Immature natural killer cell (primary cell): ENCODE measurements around the gene HCCS. TPM values are rescaled to one million over a fixed set of nuclear protein-coding genes. Genes with fewer than 3 reads are reported as not detected.

ENCODE experiments used
- DNase-seq, 3 donors: peaks; one replicate each; pipeline ENCODE4 v3.0.0; 2022; ENCODE audit warnings: mixed read lengths in 1 of 3
- H3K27ac Mint-ChIP-seq, 6 donors: one replicate each; pipeline ENCODE4 v1.8.0; 2020; ENCODE audit warnings: mixed read lengths in 6 of 6, mild to moderate bottlenecking in 5 of 6, inconsistent platforms in 4 of 6, moderate library complexity in 3 of 6
- H3K27me3 Mint-ChIP-seq, 3 donors: one replicate each; pipeline ENCODE4 v1.8.0; 2020 to 2021; ENCODE audit warnings: low read depth in 3 of 3, mild to moderate bottlenecking in 3 of 3, mixed read lengths in 3 of 3, moderate library complexity in 3 of 3, inconsistent platforms in 1 of 3
- H3K36me3 Mint-ChIP-seq, 3 donors: one replicate each; pipeline ENCODE4 v1.8.0; 2020; ENCODE audit warnings: mixed read lengths in 3 of 3, inconsistent platforms in 2 of 3, mild to moderate bottlenecking in 2 of 3
- H3K4me1 Mint-ChIP-seq, 2 donors: one replicate each; pipeline ENCODE4 v1.8.0; 2020; ENCODE audit warnings: inconsistent platforms in 2 of 2, mild to moderate bottlenecking in 2 of 2, mixed read lengths in 2 of 2, moderate library complexity in 1 of 2
- H3K4me3 Mint-ChIP-seq, 5 donors: one replicate each; pipeline ENCODE4 v1.8.0; 2020; ENCODE audit warnings: mild to moderate bottlenecking in 5 of 5, mixed read lengths in 5 of 5, inconsistent platforms in 3 of 5, moderate library complexity in 3 of 5
- H3K9me3 Mint-ChIP-seq, 6 donors: one replicate each; pipeline ENCODE4 v1.8.0; 2020; ENCODE audit warnings: mild to moderate bottlenecking in 6 of 6, mixed read lengths in 6 of 6, inconsistent platforms in 4 of 6, moderate library complexity in 3 of 6
- polyA plus RNA-seq, 3 donors: library from polyadenylated mRNA; unstranded; fragments of 300-500 nt; fragmentation: Illumina TruSeq; gene quantifications; one replicate each; pipeline ENCODE4 v1.2.3, GENCODE V29; 2021

HCCS gene
- polyA plus RNA-seq, 3 donors from 2014 or later = 23.7 to 26.4 (median 24.1) TPM

DNA sequence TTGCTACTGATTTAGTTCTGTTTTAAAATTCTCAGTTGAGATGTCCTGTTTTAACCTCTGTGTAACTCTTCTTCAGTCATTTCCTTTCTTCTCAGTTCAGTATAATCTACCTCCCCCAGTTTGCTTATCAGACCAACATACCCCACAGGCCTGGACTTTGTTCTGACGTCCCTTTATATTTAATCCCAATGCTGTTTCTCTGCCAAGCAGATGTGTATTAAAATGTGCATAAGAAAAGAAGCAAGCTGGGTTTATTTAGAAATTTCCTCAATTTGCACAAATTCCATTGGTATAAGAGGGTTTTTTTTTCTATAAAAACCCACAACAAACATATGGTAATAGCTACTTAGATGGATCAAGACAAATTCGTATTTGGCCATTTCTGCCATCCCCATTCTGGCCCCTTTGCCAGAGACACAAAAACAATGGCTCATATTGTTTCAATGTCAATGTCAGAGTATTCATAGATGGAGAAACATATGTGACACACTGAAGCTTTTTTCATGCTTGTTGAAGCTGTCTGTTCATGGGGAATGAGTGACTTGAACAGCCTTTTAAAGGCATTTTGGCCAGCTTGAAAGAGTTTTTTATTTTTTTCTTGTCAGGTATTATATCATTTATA lies 24.5 kb downstream of the HCCS start:
- H3K36me3 Mint-ChIP-seq = no peaks in the 10 kb centered on the region
- DNase-seq = no peak
- no peak overlapping the region for H3K4me3 Mint-ChIP-seq
- no peaks in the 10 kb centered on the region for H3K4me1 Mint-ChIP-seq
- no peaks in the 10 kb centered on the region for H3K27me3 Mint-ChIP-seq
- H3K27ac Mint-ChIP-seq = no peak overlapping the region
- no peaks in the 10 kb centered on the region for H3K9me3 Mint-ChIP-seq

DNA sequence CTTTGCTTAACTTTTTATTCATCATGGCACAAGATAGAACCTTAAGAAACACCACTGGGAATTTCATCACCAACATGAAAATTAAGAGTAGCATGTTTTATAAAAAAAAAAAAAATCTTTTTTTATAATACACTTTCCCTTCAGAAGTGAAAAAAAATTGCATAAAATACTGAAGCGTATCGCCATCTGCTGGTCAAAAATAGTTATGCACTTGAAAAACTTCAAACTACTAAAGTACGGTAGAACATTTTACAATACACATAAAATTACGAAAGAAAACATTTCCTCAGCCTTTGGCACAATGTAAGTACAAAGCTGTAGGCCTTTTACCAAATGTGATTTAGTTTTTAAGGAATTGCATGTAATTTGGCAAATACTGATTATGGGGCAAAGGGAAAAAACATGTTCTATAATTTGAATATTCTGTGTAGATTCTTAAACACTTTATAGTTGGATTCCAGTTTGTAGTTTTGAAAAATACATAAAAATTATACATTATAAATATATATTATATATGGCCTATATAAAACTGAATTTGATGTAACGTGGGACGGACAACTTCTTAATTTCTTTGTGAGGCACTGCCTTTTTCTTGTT lies 26.5 kb downstream of the HCCS start:
- peak; percentile 11 to 22 (median 21) for DNase-seq
- Mint-ChIP-seq H3K9me3 (no peaks in the 10 kb centered on the region), H3K4me3 (no peak overlapping the region), H3K36me3 (no peaks in the 10 kb centered on the region), H3K4me1 (no peaks in the 10 kb centered on the region), H3K27ac (no peak overlapping the region), H3K27me3 (peaks cover 0 to 2% (median 0%) of the 10 kb centered on the region in 3 donors)

DNA sequence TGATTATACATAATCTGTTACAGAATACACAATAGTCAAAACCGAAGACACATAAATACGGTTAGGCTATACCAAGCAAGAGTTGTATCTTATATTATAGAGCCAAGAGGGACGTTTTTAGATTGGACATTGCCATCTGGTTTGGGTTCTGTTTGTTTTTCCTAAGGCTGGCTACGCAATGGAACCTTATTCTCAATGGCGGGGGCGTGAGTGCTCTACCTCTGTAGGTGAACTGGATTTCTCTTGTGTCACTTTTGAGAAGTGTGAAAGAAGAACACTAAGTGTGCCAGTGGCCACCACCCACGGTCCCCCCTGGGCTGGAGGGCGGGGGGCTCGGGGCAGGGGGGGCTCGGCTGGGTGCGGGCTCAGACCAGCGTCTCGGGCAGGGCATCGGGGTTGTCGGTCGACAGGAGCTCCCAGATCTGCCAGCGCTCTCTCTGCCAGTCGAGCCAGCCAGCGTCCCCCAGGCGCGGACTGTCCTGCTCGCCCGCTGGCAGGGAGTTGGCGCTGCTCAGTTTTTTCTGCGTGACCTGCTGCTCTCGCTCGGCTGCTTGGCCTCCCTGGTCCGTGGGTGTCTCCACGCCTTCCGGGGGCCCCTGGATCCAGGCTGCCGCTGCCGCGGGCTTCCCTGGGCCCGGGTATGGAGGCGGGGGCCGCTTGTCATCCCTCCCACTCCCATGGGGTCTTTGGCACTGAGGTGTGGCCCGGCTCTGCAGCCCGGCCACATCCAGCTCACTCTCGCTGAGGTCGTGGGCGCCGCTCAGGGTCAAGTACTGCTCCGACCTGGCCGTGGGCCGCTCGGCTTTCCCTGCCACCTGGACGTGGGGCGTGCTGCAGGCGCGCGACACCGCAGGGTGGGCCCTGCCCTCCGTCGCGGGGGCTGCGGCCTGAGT lies 27.6 kb downstream of the HCCS start:
- Mint-ChIP-seq H3K4me1 (no peaks in the 10 kb centered on the region), H3K27ac (no peak overlapping the region), H3K9me3 (no peaks in the 10 kb centered on the region), H3K27me3 (peaks cover 0 to 2% (median 0%) of the 10 kb centered on the region in 3 donors), H3K36me3 (no peaks in the 10 kb centered on the region), H3K4me3 (no peak overlapping the region)
- DNase-seq = no peak

DNA sequence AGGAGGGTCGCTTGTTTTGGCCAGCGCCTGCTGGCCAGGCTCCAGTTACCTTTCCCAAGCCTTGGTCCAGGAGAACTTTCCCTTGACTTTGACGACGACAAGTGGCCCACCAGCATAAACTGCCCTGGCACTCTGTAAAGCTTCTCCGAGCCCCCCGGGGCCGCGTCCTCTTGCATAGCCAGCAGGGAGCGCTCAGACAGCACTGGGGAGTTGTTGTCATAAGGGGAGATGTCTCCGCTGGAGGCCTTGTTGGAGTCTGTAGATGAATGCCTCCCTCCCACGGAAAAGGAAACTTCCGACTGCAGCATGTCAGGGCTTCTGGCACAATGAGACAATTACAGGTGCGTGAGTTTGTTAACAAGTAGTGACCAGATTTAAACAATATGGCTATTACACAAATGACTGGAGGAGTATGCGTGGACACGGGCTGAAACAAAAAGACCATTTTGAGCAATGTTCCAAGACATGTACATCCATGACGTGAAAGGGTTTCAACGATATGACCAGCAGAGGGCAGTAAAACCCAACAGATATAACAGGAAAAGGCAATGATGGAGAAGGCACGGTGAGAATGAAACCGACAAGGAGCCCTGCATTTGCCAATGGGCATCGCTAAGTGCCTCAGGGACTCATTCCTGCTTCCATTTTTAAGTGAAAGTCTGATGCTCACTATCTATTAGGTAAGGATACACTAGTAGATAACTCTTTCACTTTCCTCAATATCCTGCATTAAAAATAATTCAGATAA lies 33.0 kb downstream of the HCCS start:
- H3K36me3 Mint-ChIP-seq = no peaks in the 10 kb centered on the region
- H3K4me3 Mint-ChIP-seq = no peak overlapping the region
- DNase-seq = peak; percentile 40 to 57 (median 48)
- H3K9me3 Mint-ChIP-seq = no peaks in the 10 kb centered on the region
- H3K4me1 Mint-ChIP-seq = peaks cover 0 to 4% of the 10 kb centered on the region in 2 donors
- H3K27me3 Mint-ChIP-seq = peaks cover 2 to 7% (median 2%) of the 10 kb centered on the region in 3 donors
- H3K27ac Mint-ChIP-seq = no peak overlapping the region

- Mint-ChIP-seq H3K9me3 (no peaks in the 10 kb centered on the region), H3K27ac (no peak overlapping the region)
These were observed 35.3 kb downstream of the HCCS start for GRCh38 chrX:11146411-11146810.

GRCh38 chrX:11148401-11148800 lies 37.3 kb downstream of the HCCS start:
- peaks cover 2 to 8% (median 2%) of the 10 kb centered on the region in 3 donors for H3K27me3 Mint-ChIP-seq
- H3K27ac Mint-ChIP-seq = no peak overlapping the region
- no peak overlapping the region for H3K4me3 Mint-ChIP-seq
- peaks cover 0 to 4% of the 10 kb centered on the region in 2 donors for H3K4me1 Mint-ChIP-seq
- no peaks in the 10 kb centered on the region for H3K36me3 Mint-ChIP-seq
- H3K9me3 Mint-ChIP-seq = no peaks in the 10 kb centered on the region
- no peak for DNase-seq

More at GRCh38 chrX:11146411-11146810, 35.3 kb downstream of the HCCS start:
- no peak for DNase-seq
- no peaks in the 10 kb centered on the region for H3K36me3 Mint-ChIP-seq
- peaks cover 2 to 7% (median 2%) of the 10 kb centered on the region in 3 donors for H3K27me3 Mint-ChIP-seq
- no peak overlapping the region for H3K4me3 Mint-ChIP-seq
- peaks cover 0 to 4% of the 10 kb centered on the region in 2 donors for H3K4me1 Mint-ChIP-seq

DNA sequence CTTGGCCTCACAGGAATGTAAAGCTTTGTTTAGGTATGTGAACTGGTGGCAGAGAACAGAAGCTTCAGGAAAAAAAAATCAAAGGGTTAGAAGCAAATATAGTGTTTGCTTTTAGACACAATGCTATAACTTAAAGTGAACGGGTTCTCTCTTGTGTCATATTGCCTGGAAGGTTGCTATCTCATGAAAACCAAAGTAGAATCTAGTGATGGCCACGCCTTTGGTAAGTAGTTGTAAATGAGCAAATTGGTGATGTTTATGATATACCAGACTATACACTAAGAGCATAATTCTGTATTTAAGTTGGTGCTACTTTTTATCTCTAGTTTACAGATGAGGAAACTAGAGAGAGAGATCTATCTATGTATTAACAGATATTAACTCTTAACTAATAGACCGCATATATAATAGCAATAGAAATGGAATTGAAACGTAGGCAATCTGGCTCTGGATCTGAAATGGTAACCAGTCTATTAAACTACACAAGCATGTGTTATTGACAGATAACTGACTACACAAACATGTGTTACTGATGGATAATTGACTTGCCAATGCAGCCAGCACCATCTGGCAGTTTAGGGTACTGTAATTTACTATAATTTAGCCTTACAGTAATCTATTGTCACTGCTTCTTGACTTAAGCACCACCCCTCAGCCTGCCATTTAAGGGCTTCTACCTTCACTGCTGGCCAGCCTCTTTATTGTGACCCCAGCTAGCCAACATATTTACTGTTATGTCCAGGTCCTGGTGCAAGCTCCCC lies 40.8 kb downstream of the HCCS start:
- Mint-ChIP-seq H3K27ac (no peak overlapping the region), H3K9me3 (no peaks in the 10 kb centered on the region), H3K27me3 (peaks cover 0 to 8% (median 2%) of the 10 kb centered on the region in 3 donors), H3K4me3 (no peak overlapping the region), H3K36me3 (no peaks in the 10 kb centered on the region), H3K4me1 (no peaks in the 10 kb centered on the region)
- no peak for DNase-seq

DNA sequence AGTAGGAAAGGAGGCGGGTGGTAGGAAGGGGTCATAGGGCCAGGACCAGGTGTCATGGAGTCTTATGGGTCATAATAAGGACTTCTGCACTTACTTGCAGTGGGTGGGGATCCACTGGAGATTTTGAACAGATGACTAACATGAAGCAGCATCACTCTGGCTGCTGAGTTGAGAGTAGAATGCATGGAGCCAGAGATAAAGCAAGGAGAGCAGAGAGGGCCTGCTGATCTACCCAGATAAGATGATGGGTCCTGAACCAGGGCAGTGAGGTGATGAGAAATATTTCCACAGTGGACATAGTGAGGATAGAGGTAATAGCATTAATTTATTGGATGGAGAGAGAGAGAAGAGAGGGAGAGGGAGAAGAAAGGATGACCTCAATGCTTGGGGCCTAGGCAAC lies 48.0 kb downstream of the HCCS start:
- Mint-ChIP-seq H3K27ac (no peak overlapping the region), H3K4me3 (no peak overlapping the region), H3K9me3 (no peaks in the 10 kb centered on the region), H3K36me3 (no peaks in the 10 kb centered on the region), H3K27me3 (peaks cover 0 to 9% (median 0%) of the 10 kb centered on the region in 3 donors), H3K4me1 (no peaks in the 10 kb centered on the region)
- no peak for DNase-seq

DNA sequence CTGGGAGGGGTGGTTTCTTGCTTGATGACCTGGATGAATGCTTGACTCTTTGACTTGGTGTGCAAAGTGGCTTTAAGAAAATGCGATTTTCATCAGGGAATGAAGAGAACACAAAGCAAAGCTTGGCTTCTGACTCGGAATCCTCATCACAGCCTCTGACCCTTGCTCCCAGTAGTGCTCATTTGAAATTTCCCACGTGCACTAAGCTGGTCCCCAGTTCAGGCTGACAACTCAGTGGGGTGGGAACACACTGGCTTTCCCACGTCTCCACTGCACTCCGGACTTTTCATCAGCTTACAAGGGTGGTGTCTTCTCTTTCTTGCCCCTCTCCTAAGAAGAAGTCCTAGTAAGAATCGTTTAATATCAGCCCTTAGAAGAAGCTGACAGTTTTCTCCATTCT lies 53.3 kb downstream of the HCCS start:
- no peak overlapping the region for H3K27ac Mint-ChIP-seq
- H3K9me3 Mint-ChIP-seq = peaks cover 0 to 2% (median 0%) of the 10 kb centered on the region in 6 donors
- peaks cover 0 to 10% (median 4%) of the 10 kb centered on the region in 3 donors for H3K27me3 Mint-ChIP-seq
- no peak overlapping the region for H3K4me3 Mint-ChIP-seq
- no peak for DNase-seq
- no peaks in the 10 kb centered on the region for H3K36me3 Mint-ChIP-seq
- no peaks in the 10 kb centered on the region for H3K4me1 Mint-ChIP-seq

DNA sequence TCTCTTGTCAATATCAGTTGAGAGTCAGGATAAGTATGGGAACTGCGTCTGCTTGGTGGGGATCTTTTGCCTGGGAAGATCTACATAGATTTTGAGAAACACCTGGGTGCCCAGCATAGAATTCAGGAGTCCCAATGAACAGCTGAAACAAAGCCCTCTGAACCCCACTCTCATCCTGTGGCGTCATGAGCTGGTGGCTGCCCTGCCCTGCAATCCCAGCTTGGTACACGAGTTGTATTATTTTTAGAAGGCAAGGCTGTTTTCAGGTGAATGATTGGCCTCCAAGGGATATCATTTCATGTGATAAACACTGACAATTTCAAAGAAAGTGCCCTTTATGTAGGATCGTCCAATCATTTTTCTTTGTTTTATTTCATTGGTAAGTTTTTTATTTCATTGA lies 60.8 kb downstream of the HCCS start:
- Mint-ChIP-seq H3K4me3 (no peak overlapping the region), H3K27ac (no peak overlapping the region), H3K4me1 (no peaks in the 10 kb centered on the region), H3K9me3 (peaks cover 0 to 5% (median 0%) of the 10 kb centered on the region in 6 donors), H3K27me3 (peaks cover 4 to 16% (median 6%) of the 10 kb centered on the region in 3 donors), H3K36me3 (no peaks in the 10 kb centered on the region)
- no peak for DNase-seq

DNA sequence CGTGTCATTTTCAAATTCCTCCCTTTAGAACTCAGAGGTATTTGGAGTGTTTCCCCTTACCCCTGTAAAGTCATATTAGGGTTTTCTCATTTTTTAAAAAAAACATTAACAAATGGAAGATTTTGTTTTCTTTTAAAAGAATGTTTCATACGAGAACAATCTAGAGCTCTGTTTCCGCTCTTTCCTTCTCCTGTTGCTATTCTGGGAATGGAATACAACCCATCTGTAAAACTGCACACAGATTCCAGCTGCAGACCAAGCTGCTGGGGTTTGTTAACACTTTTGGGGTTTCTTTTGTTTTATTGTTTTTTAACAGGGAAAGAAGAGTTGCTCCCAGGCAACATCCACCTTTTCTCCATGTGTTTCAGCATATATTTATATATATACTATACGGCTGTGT lies 61.3 kb downstream of the HCCS start:
- H3K27ac Mint-ChIP-seq = no peak overlapping the region
- H3K36me3 Mint-ChIP-seq = no peaks in the 10 kb centered on the region
- no peak for DNase-seq
- no peak overlapping the region for H3K4me3 Mint-ChIP-seq
- H3K27me3 Mint-ChIP-seq = peaks cover 4 to 16% (median 6%) of the 10 kb centered on the region in 3 donors
- peaks cover 0 to 2% (median 0%) of the 10 kb centered on the region in 6 donors for H3K9me3 Mint-ChIP-seq
- H3K4me1 Mint-ChIP-seq = no peaks in the 10 kb centered on the region
